DMS153 treated with DMSO at 0.1 percent for 48 hours (cell line): ENCODE data around the gene NTF4.
A peak's percentile ranks its signal among the peaks of the same experiment; 100 is the strongest.
"Not testable (repeated sequence)": the region's sequence is repeated elsewhere in the genome, so short reads cannot be mapped to it uniquely, and the experiment has no call there.

Experiments used
- DNase-seq: peaks from one replicate; lab custom pipeline; 2025; ENCODE audit not compliant: unreplicated experiment; lab: John Stamatoyannopoulos, UW

Gene NTF4

DNA sequence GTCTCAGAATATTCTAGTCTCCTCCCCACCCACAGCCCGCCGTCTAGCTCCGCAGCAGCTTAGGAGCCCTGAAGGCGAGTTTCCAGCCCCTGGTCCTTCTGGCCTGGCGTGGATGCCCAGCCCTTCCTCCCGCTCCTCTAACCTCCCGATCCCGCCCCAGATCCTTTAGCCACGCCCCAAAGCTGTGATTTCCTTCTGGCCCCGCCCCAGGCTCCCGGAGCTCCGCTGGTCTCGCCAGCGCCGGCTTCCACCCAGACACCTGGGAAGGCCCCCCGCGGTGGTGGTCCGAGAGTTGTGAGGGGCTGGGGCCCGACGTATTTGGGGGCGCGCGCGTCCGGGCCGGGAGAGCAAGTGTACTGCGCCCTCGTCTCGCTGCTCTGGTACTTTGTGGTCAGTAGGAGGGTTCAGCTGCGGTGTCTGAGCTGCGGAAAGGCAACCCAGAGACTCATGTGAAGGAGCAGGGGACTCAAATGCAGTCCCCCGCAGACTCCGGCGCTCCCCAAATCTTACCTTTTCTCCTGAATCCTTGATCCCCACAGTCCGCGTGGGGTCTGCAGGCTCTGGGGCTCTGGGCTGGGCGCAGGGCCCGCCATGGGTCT, 6.9 kb downstream of the NTF4 start, which contains the start of gene CGB7:
CGB7 (minus strand) TSS at position 114 of the 599 bp plus-strand sequence. CDS start 2,374 bp downstream, outside the sequence.
- DNase-seq, result peak; percentile 15

DNA sequence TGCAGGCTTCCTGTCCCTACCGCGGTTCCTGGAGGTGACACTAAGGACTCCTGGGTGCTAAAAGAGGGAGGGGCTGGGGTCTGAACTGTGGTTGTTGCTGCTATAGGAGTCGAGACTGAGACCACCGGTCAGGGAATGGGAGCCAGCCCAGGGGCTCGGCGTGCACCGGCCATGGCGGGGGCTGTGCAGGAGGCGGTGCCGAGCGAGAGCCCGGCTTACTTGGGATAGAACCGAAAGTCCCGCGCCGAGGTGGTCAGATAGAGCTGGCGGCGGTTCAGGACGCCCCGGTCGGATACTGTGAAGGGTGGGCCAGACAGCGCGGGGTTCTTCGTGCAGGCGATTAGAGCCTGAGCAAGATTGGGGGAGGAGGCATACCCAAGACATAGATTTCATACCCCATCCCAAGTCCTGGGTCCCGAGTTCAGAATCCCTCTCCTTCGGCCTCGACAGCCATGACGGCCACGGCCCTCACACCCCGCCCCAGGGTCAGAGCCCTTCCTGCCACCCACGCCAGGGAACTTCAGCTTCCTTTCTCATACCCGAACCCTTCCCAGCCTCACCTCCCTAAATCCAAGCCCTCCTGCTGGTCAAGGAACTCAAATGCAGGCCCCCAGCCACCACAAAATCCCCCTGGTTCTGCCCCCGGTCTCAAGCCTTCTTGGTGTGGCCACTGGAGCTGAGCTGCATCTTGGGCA, 7.6 kb downstream of the NTF4 start:
- DNase-seq, result not testable (repeated sequence)

GRCh38 chr19:49056101-49056901, 8.3 kb downstream of the NTF4 start:
- DNase-seq, result peak; percentile 19

DNA sequence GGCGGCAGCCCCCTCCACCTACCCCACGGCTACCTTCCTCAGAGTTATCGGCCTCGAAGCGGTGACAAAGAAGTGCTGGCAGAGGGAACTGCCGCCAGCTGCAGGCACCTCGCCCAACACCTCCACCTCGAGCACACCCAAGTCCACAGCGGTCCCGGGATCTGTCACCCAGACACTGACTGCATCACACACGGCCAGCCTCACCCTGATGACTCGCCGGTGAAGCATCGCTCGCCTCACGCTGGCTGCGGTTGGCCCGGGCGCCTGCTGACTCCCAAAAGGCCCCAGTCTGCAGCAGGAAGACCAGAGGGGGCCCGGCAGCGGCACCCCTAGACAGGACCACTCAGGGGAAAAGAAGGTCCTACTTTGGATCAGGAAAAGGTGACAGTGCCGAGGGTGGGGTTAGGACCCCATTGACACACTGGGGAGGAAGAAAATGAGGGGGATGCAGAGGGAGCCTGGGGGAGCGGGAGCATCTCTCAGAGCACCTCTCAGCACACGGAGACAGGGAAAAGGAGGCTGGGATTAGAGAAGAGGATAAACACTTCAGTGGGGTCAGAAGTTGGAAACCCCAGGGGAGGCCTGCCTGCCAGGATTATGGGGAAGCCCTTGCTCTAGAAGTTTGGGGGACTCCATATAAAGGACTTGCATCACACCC, 14.1 kb downstream of the NTF4 start:
- DNase-seq, result not testable (repeated sequence)

- DNase-seq, result not testable (repeated sequence)
Observed at GRCh38 chr19:49049834-49050233, 14.8 kb downstream of the NTF4 start.

GRCh38 chr19:49049011-49049410, 15.6 kb downstream of the NTF4 start, which contains the start of gene CGB8:
Gene CGB8, minus strand, starts transcription at chr19:49049111. Its CDS starts 372 bp downstream, at chr19:49048739.
- not testable (repeated sequence) for DNase-seq

DNA sequence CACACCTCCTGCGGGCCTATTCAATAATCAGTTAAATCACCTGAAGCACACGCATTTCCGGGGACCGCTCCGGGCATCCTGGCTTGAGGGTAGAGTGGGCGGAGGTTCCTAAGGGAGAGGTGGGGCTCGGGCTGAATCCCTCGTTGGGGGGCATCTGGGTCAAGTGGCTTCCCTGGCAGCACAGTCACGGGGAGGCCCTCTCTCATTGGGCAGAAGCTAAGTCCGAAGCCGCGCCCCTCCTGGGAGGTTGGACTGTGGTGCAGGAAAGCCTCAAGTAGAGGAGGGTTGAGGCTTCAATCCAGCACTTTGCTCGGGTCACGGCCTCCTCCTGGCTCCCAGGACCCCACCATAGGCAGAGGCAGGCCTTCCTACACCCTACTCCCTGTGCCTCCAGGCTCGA, 21.1 kb downstream of the NTF4 start, which contains the start of gene CGB5:
CGB5 (plus strand) TSS at position 301 of the 400 bp plus-strand sequence. CDS start 362 bp downstream, outside the sequence.
- not testable (repeated sequence) for DNase-seq

DNA sequence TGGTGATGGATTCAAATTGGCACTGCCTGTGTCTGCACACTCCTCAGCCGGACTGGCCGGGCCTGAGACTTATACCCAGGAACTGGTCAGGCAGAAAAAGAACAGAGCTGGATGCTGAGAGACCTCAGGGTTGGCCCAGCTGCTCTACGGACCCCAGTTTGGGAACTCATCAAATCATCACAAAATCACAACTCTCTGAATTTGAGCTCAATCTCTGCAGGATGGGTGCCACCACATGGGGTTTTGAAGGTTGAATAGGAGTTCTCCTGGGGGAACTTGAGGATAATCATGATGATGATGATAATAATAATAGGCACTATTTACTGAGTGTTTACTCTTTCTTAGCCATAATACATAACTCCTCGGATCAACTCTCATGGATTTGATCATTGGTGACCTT, 22.0 kb downstream of the NTF4 start:
- not testable (repeated sequence) for DNase-seq

GRCh38 chr19:49042177-49042576, 22.4 kb downstream of the NTF4 start:
- no peak for DNase-seq

- DNase-seq, result not testable (repeated sequence)
Observed at GRCh38 chr19:49039736-49040135, 24.9 kb downstream of the NTF4 start.

GRCh38 chr19:49038557-49039276, 25.9 kb downstream of the NTF4 start:
- not testable (repeated sequence) for DNase-seq

GRCh38 chr19:49038111-49038510, 26.5 kb downstream of the NTF4 start:
- not testable (repeated sequence) for DNase-seq

DNA sequence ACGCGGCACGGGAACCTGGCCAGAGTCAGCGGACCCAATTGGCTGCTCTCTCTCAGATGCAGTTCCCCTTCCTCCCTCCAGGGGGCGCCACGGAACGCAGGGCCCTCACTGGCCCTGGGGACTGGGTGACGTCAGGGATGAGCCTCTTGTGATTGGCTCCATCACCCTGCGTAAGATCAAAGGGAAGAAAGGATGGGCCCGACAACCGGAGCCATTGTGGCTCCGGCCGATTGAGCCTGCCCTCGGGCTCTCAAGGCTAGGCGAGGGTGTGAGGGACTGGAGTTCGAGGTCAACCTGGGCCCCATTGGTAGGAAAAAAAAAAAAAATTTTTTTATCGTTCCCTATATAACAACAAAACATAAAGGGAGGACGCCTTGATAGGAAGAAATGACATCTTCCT, 27.8 kb downstream of the NTF4 start, which contains the start of gene CGB1:
CGB1 (minus strand) TSS at position 81 of the 400 bp plus-strand sequence. CDS start 184 bp downstream, outside the sequence.
- not testable (repeated sequence) for DNase-seq

- not testable (repeated sequence) for DNase-seq
Observed at GRCh38 chr19:49031642-49032301, 32.8 kb downstream of the NTF4 start, which contains the start of gene CGB2. Gene CGB2, plus strand, starts transcription at chr19:49031890. Its CDS starts 206 bp downstream, at chr19:49032096.

GRCh38 chr19:49030323-49030722, 34.3 kb downstream of the NTF4 start:
- not testable (repeated sequence) for DNase-seq

GRCh38 chr19:49029749-49030148, 34.9 kb downstream of the NTF4 start:
- DNase-seq, result not testable (repeated sequence)

DNA sequence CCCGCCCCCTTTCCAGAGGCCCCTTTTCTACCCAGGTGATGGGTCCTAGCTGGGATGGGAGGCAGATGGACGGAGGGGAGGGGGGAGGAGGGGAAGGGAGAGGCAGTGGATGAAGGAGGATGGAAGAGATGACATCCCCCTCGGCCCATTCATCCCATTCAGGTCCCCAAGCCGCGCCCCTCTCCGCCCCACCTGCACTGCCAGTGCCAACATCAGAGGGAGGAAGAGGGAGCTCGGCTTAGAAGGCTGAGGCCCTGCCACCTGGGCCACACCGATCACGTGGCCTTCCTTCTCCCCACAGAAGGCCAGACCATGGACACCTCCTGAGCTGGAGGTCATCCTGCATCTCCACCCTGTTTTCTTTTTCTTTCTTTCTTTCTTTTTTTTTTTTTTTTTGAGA, 35.9 kb downstream of the NTF4 start:
- not testable (repeated sequence) for DNase-seq

DNA sequence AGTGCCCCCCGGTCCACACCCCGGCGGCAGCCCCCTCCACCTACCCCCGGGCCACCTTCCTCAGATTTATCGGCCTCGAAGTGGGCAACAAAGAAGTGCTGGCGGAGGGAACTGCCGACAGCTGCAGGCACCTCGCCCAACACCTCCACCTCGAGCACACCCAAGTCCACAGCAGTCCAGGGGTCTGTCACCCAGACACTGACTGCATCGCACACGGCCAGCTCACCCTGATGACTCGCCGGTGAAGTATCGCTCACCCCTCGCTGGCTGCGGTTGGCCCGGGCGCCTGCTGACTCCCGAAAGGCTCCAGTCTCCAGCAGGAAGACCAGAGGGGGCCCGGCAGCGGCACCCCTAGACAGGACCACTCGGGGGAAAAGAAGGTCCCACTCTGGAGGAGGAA, 39.0 kb downstream of the NTF4 start:
- not testable (repeated sequence) for DNase-seq

DNA sequence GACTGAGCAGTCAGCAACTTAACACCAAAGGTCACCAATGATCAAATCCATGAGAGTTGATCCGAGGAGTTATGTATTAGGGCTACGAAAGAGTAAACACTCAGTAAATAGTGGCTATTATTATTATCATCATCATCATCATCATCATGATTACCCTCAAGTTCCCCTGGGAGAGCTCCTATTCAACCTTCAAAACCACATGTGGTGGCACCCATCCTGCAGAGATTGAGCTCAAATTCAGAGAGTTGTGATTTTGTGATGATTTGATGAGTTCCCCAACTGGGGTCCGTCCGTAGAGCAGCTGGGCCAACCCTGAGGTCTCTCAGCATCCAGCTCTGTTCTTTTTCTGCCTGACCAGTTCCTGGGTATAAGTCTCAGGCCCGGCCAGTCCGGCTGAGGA, 39.5 kb downstream of the NTF4 start:
- DNase-seq, result not testable (repeated sequence)
